Smooth muscle cell of bladder (primary cell): ENCODE measurements around the gene SLX4. TPM values are rescaled to one million over a fixed set of nuclear protein-coding genes. Genes with fewer than 3 reads are reported as not detected.

Source experiments
- total RNA-seq: library from RNA; depleted of rRNA; stranded (reverse); fragments of >200 nt; gene quantifications from 2 replicates; pipeline ENCODE4 v1.2.3, GENCODE V29; 2014

SLX4 gene
- 2.1 and 2.7 TPM in 2 replicates for total RNA-seq

GRCh38 chr16:3611146-3611975 lies at the start of gene SLX4:
Gene SLX4 (minus strand): TSS chr16:3611606. CDS start chr16:3608964, 2,642 bp downstream.

GRCh38 chr16:3654249-3654991 lies 43.0 kb upstream of the SLX4 start, which contains the start of gene DNASE1:
Gene DNASE1 (plus strand): TSS chr16:3654691. CDS start chr16:3655374, 683 bp downstream.

GRCh38 chr16:3577302-3577752 lies 34.1 kb downstream of the SLX4 start, which contains the start of gene NLRC3:
Gene NLRC3 (minus strand): TSS chr16:3577403. CDS start chr16:3565036, 12,367 bp downstream.

Other genes with a start within 250 kb of the SLX4 start
- 9.5 TPM in 2 replicates for gene ZSCAN32, start 210.6 kb downstream of the SLX4 start, total RNA-seq
- 4.7 and 5.5 TPM in 2 replicates for gene ZNF174, start 210.4 kb downstream of the SLX4 start, total RNA-seq
- 1.3 and 1.4 TPM in 2 replicates for gene ZNF597, start 168.1 kb downstream of the SLX4 start, total RNA-seq
- 7.4 and 10.1 TPM in 2 replicates for gene NAA60, start 167.9 kb downstream of the SLX4 start, total RNA-seq
- not detected in 2 replicates for gene C16orf90, start 116.1 kb downstream of the SLX4 start, total RNA-seq
- gene CLUAP1, start 110.6 kb downstream of the SLX4 start, total RNA-seq, result 24.0 and 30.1 TPM in 2 replicates
- under 0.01 and 0.09 TPM in 2 replicates for gene NLRC3, start 34.2 kb downstream of the SLX4 start, total RNA-seq
- 16.6 and 17.7 TPM in 2 replicates for gene DNASE1, start 43.1 kb upstream of the SLX4 start, total RNA-seq
- gene TRAP1, start 105.9 kb upstream of the SLX4 start, total RNA-seq, result 51.8 and 56.5 TPM in 2 replicates